K562 treated with DMSO at 1 percent for 48 hours (cell line): ENCODE results near the gene RAI1. TPM values are rescaled to one million over a fixed set of nuclear protein-coding genes. Genes with fewer than 3 reads are reported as not detected.

ENCODE experiments used
- total RNA-seq: library from RNA; unstranded; fragments of 300-600 nt; gene quantifications from 2 replicates; pipeline ENCODE4 v1.2.3, GENCODE V29; 2022; ENCODE audit warnings: low replicate concordance; ENCODE audit errors: extremely low read depth

The RAI1 gene, protein sequence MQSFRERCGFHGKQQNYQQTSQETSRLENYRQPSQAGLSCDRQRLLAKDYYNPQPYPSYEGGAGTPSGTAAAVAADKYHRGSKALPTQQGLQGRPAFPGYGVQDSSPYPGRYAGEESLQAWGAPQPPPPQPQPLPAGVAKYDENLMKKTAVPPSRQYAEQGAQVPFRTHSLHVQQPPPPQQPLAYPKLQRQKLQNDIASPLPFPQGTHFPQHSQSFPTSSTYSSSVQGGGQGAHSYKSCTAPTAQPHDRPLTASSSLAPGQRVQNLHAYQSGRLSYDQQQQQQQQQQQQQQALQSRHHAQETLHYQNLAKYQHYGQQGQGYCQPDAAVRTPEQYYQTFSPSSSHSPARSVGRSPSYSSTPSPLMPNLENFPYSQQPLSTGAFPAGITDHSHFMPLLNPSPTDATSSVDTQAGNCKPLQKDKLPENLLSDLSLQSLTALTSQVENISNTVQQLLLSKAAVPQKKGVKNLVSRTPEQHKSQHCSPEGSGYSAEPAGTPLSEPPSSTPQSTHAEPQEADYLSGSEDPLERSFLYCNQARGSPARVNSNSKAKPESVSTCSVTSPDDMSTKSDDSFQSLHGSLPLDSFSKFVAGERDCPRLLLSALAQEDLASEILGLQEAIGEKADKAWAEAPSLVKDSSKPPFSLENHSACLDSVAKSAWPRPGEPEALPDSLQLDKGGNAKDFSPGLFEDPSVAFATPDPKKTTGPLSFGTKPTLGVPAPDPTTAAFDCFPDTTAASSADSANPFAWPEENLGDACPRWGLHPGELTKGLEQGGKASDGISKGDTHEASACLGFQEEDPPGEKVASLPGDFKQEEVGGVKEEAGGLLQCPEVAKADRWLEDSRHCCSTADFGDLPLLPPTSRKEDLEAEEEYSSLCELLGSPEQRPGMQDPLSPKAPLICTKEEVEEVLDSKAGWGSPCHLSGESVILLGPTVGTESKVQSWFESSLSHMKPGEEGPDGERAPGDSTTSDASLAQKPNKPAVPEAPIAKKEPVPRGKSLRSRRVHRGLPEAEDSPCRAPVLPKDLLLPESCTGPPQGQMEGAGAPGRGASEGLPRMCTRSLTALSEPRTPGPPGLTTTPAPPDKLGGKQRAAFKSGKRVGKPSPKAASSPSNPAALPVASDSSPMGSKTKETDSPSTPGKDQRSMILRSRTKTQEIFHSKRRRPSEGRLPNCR (N-terminal part only)
- total RNA-seq, result not detected in 2 replicates

GRCh38 chr17:17681187-17681743 lies at the start of gene RAI1:
Gene RAI1, plus strand, starts transcription at chr17:17681458. Its CDS starts 111,491 bp downstream, at chr17:17792949.

DNA sequence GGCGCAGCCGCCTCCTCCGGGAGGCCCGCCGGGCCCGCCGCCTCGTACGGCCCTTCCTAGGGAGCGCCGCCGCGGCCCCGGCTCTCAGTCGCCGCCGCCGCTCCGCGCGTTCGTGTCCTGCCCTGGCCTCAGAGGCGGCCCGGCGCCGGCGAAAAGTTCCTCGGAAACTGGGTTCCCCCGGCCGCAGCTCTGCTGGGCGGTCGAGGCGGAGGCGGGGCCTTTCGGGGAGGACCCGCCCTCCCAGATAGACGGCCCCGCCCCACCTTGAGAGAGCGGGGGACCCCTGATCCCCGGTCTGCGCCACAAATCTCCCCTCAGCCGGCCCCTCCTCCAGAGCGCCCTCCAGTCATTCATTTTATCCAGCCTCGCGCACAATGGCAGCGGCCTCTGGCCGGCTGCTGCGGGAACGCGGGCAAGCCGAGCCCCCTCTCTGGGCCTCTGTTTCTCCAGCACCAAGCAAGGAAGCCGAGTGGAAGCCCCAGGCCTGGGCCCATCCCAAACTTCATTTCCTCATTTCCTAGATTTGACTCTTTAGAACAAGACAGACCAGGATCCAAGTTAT lies 155.6 kb downstream of the RAI1 start, which contains the start of gene SREBF1:
TSS of gene SREBF1 (minus strand) at position 169 of the 562 bp plus-strand sequence. CDS start 169 bp downstream, outside the sequence.

Other genes starting within 250 kb of the RAI1 start
- not detected in 2 replicates for gene MED9, start 204.5 kb upstream of the RAI1 start, total RNA-seq
- not detected in 2 replicates for gene RASD1, start 185.1 kb upstream of the RAI1 start, total RNA-seq
- gene PEMT, start 89.8 kb upstream of the RAI1 start, total RNA-seq, result not detected in 2 replicates
- gene SREBF1, start 155.5 kb downstream of the RAI1 start, total RNA-seq, result not detected in 2 replicates